GM21528 (cell line): Measurements from ENCODE around the gene TAS1R2.

ENCODE experiments used
- ATAC-seq: cut with Tn5 transposase; IDR thresholded peaks from one replicate; pipeline ENCODE4 v1.9.1; 2021; ENCODE audit warnings: mild to moderate bottlenecking, moderate library complexity; ENCODE audit not compliant: unreplicated experiment, low FRiP score

TAS1R2 gene

GRCh38 chr1:18805150-18805879, 54.1 kb downstream of the TAS1R2 start:
- no peak for ATAC-seq

GRCh38 chr1:18803851-18804250, 55.6 kb downstream of the TAS1R2 start:
- no peak for ATAC-seq

DNA sequence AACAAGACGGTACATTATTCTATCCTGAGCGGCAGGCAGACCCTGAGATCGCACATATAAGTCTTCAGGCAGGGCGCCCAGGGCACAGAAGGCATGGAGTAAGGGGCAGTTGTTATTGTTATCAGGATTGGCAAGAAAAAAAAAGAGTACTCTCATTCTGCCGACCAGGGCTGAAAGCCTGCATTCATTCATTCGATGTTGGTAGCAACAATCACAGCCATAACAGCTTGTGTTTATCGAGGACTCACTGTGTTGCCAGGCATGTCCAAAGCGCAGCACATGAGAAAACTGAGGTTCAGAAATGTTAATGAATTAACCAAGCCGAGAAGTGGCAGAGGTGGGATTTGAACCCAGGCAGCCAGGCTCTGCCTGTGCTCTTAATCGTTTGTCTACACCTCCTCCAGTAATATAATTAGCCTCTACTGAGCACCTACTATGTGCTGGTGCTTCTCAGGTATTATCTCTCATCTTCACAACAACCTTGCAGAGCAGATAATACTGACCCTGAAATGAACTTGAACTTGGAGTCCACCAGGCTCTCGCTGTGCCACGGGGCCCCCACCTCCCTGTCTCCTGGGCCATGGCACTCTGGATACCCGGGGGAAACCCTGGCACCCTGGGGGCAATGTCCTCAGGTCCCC, 56.2 kb downstream of the TAS1R2 start:
- ATAC-seq, result no peak

GRCh38 chr1:18802231-18802630, 57.2 kb downstream of the TAS1R2 start:
- no peak for ATAC-seq

DNA sequence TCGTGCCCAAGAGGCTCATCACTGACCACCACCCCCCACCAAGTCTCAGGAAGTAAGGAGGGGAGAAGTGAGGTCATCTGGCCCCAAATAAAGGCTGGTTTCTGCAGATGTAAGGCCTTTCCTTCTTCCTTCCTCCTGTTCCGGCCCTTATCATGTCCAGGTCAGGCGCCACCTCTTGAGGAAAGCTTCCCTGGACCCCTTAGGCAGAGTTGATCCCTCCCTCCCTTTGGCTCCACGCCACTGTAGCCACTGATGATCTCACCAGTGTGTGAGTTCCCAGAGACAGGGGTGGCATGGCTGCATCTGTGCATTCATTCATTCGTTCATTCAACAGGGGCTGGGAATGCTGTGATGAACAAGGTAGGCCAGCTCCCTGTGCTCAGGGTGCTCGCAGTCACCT, 59.2 kb downstream of the TAS1R2 start:
- no peak for ATAC-seq

DNA sequence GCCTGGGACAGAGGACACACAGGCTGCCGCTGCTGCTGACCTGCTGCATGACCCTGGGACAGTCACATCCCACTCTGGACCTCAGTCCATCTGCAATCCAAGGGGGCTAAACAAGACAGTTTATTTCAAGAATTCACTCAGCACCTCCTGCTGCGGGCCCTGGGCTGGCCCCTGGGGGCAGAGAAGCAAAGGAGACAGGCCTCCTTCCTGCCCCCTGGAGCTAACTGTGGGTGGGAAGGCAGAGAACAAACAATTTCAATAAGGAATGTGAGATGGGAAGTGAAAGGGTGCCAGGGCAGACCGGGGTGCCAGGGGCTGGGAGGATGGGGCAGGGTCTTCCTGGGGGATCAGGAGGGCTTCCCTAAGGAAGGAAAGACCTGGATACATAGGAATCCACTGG, 60.0 kb downstream of the TAS1R2 start:
- ATAC-seq, result no peak

DNA sequence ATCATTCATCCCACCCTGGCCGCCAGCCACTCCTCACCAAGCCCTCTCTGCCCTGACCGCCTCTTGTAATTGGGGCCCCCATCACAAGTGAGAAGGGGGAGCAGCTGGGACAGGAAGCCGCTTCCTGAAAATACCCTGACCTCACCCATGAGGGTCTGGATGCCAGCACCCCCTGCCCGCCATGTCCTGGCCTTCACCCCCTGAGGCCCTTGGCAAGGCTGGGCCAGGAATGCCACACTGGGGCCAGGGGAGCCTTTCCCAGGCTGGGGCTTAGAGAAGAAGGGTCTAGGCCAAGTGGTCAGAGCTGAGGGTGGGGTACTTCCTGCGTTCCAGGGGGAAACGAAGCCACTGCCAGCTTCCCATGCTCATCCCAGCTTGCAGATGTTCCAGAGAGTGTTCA, 60.5 kb downstream of the TAS1R2 start:
- ATAC-seq, result no peak

DNA sequence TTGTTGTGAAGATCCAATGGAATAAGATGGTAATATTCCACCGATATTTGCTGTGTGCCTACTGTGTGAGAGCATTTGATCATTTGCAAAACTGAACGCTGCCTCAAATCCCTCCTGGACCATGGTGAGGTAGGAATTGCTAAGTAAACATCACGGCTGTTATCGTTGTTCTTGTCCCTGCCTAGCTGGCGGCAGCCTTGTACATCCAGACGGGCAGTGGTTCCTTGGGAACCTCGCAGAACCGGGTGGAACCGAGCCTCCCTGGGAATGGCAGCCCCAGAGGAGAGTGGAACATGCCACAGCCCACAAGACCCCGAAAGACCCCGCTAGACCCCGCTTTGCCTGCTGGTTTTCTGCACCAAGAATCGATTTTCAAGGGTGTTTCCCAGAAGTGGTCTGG, 60.9 kb downstream of the TAS1R2 start:
- no peak for ATAC-seq

- ATAC-seq, result no peak
Observed at GRCh38 chr1:18796950-18797349, 62.5 kb downstream of the TAS1R2 start.

DNA sequence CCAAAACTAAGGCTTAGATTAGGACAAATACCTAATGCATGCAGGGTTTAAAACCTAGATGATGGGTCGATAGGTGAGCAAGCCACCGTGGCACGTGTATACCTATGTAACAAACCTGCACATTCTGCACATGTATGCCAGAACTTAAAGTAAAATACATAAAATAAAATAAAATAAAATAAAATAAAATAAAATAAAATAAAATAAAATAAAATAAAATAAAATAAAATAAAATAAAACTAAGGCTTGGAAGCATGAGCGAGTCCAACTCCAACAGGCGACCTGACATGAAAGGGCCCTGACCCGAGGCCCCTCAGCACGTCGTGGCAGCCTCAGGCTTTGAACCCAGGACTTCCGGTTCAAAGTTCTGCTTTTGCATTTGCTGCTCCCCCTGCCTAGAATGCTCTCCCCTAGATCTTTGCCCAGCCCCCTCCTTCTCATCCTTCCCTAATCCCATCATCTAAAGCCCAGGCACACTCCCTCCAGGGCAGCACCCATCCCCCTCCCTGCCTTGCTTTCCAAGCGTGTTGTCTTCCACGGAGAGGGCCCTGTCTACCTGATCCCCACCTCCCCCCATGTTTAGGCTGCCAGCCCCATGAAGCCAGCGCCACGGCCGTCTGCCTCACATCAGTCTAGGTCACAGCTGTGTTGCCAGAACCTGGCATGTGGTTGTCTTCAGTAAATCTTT, 64.3 kb downstream of the TAS1R2 start:
- no peak for ATAC-seq

DNA sequence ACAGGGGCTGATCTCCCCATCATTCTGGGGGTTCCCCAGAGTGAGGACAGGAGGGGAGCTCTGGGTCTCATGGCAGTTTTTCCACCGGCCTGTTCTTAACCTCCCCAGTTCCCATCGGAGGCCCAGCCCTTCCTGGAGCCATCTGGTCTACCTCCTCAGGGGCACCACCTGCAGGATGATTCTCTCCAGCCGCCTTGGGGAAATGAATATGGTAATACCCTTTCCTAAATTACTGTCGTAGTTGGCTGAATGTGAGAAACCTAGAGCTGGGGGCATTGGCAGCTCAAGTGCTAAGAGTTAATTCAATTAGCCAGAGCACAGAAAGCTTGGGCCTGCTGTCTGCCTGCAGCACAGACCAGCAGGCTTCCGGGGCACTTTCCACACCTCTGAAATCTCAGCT, 64.9 kb downstream of the TAS1R2 start:
- no peak for ATAC-seq

GRCh38 chr1:18794051-18794450, 65.4 kb downstream of the TAS1R2 start:
- no peak for ATAC-seq

DNA sequence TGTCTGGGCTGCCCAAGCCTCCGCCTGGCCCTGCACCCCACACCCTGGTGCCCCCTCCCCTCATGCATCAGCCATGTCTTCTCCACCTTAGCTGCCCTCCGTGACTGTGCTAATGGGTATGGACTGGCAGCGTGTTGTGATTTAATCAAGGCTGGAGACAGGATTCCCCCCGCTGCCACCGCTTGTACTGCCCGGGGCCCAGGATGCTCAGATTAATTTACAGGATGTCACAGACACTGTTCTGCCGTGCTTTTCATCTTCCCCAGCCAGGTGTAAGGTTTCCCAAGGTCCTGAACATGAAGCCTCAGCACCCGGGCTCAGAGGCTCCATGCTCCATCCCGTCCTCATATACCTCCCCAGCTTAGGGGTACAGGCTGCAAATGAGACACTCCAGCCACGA, 66.3 kb downstream of the TAS1R2 start:
- ATAC-seq, result no peak

- ATAC-seq, result no peak
Observed at GRCh38 chr1:18792747-18793146, 66.7 kb downstream of the TAS1R2 start.
